ENCODE measurements around the gene OR4F17.
"Not testable (repeated sequence)": the region's sequence is repeated elsewhere in the genome, so short reads cannot be mapped to it uniquely, and the experiment has no call there.

Gene OR4F17, protein sequence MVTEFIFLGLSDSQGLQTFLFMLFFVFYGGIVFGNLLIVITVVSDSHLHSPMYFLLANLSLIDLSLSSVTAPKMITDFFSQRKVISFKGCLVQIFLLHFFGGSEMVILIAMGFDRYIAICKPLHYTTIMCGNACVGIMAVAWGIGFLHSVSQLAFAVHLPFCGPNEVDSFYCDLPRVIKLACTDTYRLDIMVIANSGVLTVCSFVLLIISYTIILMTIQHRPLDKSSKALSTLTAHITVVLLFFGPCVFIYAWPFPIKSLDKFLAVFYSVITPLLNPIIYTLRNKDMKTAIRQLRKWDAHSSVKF

DNA sequence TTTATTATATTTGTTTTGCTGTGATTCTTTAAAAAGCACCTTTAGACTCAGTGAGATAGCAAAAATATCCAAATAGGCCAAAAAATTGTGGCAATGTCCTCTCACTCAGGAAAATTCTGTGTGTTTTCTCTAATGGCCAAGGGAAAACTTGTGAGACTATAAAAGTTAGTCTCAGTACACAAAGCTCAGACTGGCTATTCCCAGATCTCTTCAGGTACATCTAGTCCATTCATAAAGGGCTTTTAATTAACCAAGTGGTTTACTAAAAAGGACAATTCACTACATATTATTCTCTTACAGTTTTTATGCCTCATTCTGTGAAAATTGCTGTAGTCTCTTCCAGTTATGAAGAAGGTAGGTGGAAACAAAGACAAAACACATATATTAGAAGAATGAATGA is at the start of gene OR4F17:
OR4F17 (plus strand) TSS at position 301 of the 400 bp plus-strand sequence. CDS start 3,575 bp downstream, outside the sequence.
- not testable (repeated sequence) for DNase-seq (ENCODE audit: low read depth)

GRCh38 chr19:70793-71192 is 36.1 kb upstream of the OR4F17 start:
- not testable (repeated sequence) for DNase-seq (ENCODE audit: low read depth)

GRCh38 chr19:82864-83263 is 24.0 kb upstream of the OR4F17 start:
- DNase-seq (ENCODE audit: low read depth), result not testable (repeated sequence)

- DNase-seq (ENCODE audit: low read depth), result not testable (repeated sequence)
These were observed 23.3 kb upstream of the OR4F17 start for GRCh38 chr19:83626-84025.

DNA sequence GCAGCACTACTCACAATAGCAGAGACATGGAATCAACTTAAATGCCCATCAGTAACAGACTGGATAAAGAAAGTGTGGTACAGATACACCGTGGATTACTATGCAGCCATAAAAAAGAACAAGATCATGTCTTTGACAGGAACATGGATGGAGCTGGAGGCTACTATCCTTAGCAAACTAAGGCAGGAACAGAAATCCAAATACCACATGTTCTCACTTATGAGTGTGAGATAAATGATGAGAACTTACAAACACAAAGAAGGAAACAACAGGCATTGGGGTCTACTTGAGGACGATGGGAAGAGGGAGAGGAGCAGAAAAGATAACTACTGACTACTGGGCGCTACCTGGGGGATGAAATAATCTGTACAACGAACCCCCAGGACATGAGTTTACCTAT is 16.2 kb upstream of the OR4F17 start:
- DNase-seq (ENCODE audit: low read depth), result not testable (repeated sequence)

GRCh38 chr19:94794-95193 is 12.1 kb upstream of the OR4F17 start:
- not testable (repeated sequence) for DNase-seq (ENCODE audit: low read depth)

DNA sequence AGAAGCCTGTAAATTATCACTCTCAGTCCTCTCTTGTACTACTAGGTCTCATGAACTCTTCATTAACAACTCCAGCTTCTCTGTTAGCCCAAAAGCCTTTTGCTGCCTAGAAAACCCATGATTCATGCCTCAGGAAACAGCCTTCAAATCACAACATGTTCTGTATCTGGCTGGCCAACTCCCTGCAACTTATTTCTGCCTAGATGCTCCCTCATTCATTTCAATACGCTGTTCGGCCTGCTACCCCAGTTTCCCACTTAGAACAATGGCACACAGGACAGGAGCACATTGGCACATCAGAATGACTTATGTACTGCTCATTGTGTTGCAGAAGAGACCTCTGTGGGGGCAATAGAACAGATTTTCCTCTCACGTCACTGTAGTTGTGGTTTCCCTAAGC is 9.3 kb upstream of the OR4F17 start:
- not testable (repeated sequence) for DNase-seq (ENCODE audit: low read depth)

DNA sequence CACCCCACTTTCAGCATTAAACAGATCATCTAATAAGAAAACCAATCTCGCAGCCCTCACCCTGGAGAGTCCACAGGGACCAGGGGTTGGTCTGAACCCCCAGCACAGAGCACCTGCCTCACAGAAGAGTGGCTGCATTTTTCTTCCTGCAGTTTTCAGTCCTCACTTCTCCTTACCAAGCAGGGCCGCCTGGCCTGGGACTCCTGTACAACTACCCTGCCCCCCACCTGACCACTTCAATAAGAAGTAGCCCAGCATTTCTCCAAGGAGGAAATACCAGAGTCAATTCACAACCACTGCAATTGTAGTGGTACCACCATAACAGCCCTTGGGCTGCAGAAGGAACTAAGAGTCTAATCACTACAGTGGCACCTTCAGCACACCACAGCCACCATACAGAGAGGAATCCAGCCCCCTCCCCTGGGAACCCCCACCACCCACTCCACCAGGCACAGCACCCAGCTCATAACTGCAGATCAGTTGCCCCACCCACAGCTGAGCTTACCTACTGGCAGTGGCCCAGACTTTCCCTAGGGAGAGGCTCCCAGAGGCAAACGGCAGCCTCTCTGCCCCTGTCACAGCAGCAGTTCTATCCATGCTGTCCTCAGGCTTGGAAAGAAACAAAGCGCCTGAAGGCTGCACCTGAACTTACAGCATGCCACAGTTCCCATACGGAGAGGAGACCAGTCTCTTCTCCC is 13.7 kb downstream of the OR4F17 start:
- not testable (repeated sequence) for DNase-seq (ENCODE audit: low read depth)

Measured in GM04504 (cell line).